Lower lobe of right lung (tissue), 2 donors: ENCODE results near the gene LIN28B. TPM values are rescaled to one million over a fixed set of nuclear protein-coding genes. Genes with fewer than 3 reads are reported as not detected.

Experiments used
- ATAC-seq, 2 donors: fragments of 200-7000 bp; cut with Tn5 transposase; one replicate each; pipeline ENCODE4 v1.9.1; 2020 to 2022; ENCODE audit warnings: mild to moderate bottlenecking in 2 of 2, moderate library complexity in 2 of 2
- DNase-seq: peaks from one replicate; pipeline ENCODE4 v3.0.0-alpha.2; 2020
- H3K27ac ChIP-seq: fragments of 200-600 bp; one replicate; pipeline ENCODE4 v1.8.0; 2022
- H3K27me3 ChIP-seq: fragments of 200-600 bp; one replicate; pipeline ENCODE4 v1.8.0; 2022; ENCODE audit warnings: low read depth
- H3K36me3 ChIP-seq: fragments of 200-600 bp; one replicate; pipeline ENCODE4 v1.8.0; 2022; ENCODE audit warnings: mild to moderate bottlenecking
- H3K4me1 ChIP-seq: fragments of 200-600 bp; one replicate; pipeline ENCODE4 v1.8.0; 2022
- H3K4me3 ChIP-seq: fragments of 200-600 bp; one replicate; pipeline ENCODE4 v1.8.0; 2022; ENCODE audit warnings: mild to moderate bottlenecking
- H3K9me3 ChIP-seq: fragments of 200-600 bp; one replicate; pipeline ENCODE4 v1.8.0; 2022
- intact Hi-C: fragments of 100-400 bp; cut with DNase I; formaldehyde crosslinking; loops from one replicate; pipeline ENCODE4 v1.11.0; 2022
- total RNA-seq: library from RNA; stranded (reverse); fragmentation: NEBNext Ultra II Directional; extraction: Animal tissue kit (Norgen Biotek cat#: 25700); gene quantifications from one replicate; pipeline ENCODE4 v1.2.1, GENCODE V29; 2021
- TF ChIP-seq, protein P1 (sequence below): fragments of 200-600 bp; IDR thresholded peaks from one replicate; pipeline ENCODE4 v1.8.0; 2022; ENCODE audit warnings: antibody characterized with exemption, mild to moderate bottlenecking
- donor health status: DM: no; HTN: yes; CAD: no; lungs with severe emphysema.

The LIN28B gene
- total RNA-seq, 1 donor from 2014 or later = not detected

DNA sequence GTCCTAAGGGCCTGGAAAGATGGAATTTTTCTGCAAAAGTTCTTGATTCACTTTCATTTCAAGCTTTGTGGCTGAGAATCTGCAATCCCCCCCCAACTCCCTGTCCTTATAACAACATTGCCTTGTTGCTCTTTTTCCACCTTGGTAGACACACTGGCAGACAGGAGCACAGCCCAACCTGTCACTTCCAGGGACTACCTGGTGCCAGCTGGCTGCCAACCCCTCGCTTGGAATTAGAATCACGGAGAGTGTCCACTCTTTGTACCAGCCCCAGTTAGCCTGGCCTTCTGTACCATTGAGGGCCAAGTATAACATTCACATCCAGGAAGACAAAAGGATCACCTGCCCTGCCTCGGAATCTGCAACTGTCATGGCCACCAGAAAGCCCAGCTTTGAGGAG lies 148.2 kb downstream of the LIN28B start:
- intact Hi-C loops = no loop called here
- TF ChIP-seq, protein P1, sequence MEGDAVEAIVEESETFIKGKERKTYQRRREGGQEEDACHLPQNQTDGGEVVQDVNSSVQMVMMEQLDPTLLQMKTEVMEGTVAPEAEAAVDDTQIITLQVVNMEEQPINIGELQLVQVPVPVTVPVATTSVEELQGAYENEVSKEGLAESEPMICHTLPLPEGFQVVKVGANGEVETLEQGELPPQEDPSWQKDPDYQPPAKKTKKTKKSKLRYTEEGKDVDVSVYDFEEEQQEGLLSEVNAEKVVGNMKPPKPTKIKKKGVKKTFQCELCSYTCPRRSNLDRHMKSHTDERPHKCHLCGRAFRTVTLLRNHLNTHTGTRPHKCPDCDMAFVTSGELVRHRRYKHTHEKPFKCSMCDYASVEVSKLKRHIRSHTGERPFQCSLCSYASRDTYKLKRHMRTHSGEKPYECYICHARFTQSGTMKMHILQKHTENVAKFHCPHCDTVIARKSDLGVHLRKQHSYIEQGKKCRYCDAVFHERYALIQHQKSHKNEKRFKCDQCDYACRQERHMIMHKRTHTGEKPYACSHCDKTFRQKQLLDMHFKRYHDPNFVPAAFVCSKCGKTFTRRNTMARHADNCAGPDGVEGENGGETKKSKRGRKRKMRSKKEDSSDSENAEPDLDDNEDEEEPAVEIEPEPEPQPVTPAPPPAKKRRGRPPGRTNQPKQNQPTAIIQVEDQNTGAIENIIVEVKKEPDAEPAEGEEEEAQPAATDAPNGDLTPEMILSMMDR = no peak
- Histone ChIP-seq H3K9me3 (no peaks in the 10 kb centered on the region), H3K27ac (no peak overlapping the region), H3K4me1 (no peaks in the 10 kb centered on the region), H3K4me3 (no peak overlapping the region), H3K27me3 (no peaks in the 10 kb centered on the region), H3K36me3 (no peaks in the 10 kb centered on the region)
- ATAC-seq = no peak
- no peak for DNase-seq

DNA sequence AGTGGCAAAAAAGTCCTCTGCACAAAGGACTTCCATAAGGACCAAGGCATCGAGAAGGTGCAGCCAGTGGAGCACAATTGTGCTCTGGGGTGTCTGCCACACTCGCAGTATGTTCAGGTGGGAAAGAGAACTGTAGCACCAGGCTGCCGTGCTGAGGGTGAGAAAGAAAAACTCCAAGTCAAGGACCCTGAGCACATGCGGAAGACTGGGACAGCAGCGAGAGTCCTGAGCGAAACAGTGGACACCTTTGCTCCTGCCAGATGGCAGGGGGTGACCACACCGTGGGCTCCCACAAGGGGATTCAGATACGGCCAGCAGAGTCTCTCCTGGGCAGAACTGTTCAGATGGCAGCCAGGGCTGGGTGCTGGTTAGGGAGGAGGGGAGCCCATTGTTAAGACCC lies 149.4 kb downstream of the LIN28B start:
- intact Hi-C loops = no loop called here

DNA sequence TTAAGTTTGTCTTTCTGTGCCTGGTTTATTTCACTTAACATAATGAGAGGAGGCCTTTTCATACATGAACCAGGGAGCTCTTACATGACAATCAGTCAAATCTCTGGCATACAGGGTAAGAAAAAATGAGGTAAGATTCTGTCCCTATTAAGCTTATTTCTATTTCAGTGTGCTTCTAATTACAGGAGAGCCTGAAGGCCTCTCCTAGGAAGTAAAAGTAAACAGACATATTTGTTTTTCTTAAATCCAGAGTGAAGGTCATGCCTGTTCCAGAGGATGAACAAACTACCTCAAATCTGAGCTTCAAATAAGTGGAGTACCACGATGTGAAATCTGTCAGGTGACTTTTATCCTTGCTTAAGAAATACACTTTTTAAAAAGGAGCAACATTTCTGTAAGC lies 150.3 kb downstream of the LIN28B start:
- TF ChIP-seq, protein P1 = no peak
- Histone ChIP-seq H3K4me3 (no peak overlapping the region), H3K4me1 (no peaks in the 10 kb centered on the region), H3K27me3 (no peaks in the 10 kb centered on the region), H3K36me3 (no peaks in the 10 kb centered on the region), H3K9me3 (no peaks in the 10 kb centered on the region), H3K27ac (no peak overlapping the region)
- intact Hi-C loops = no loop called here
- ATAC-seq (no peak), DNase-seq (no peak)

More for the DNA sequence above, 149.4 kb downstream of the LIN28B start:
- TF ChIP-seq, protein P1 = no peak
- Histone ChIP-seq H3K27me3 (no peaks in the 10 kb centered on the region), H3K9me3 (no peaks in the 10 kb centered on the region), H3K4me1 (no peaks in the 10 kb centered on the region), H3K27ac (no peak overlapping the region), H3K36me3 (no peaks in the 10 kb centered on the region), H3K4me3 (no peak overlapping the region)
- DNase-seq = no peak
- ATAC-seq = no peak

DNA sequence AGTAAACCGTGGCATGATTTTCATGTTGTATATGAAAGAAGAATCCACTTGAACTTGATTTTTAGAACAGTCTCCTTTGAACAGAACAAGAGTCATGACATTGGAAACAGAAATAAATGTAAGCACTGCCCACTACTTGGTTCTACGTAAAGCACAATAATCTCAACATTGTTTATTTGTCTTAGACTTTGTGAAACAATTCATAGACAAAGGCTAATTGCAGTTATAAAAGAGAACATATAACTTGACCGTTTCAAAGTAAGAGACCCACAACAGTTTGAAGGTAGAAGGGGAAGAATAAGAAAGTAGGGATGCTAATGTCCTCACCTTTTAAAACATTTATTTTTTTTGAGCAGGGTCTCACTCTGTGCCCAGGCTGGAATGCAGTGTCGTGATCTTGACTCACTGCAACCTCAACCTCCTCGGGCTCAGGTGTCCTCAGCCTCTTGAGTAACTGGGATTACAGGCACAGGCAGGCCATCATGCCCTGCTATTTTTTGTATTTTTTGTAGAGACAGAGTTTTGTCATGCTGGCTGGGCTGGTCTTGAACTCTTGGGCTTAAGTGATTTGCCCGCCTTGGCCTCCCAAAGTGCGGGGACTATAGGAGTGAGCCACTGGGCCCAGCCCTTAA lies 151.8 kb downstream of the LIN28B start:
- H3K27ac ChIP-seq = no peak overlapping the region
- intact Hi-C loops = no loop called here
- no peaks in the 10 kb centered on the region for H3K9me3 ChIP-seq
- H3K4me3 ChIP-seq = no peak overlapping the region
- no peaks in the 10 kb centered on the region for H3K36me3 ChIP-seq
- DNase-seq (no peak), ATAC-seq (no peak)
- H3K4me1 ChIP-seq = no peaks in the 10 kb centered on the region
- TF ChIP-seq, protein P1 = no peak
- H3K27me3 ChIP-seq = no peaks in the 10 kb centered on the region

DNA sequence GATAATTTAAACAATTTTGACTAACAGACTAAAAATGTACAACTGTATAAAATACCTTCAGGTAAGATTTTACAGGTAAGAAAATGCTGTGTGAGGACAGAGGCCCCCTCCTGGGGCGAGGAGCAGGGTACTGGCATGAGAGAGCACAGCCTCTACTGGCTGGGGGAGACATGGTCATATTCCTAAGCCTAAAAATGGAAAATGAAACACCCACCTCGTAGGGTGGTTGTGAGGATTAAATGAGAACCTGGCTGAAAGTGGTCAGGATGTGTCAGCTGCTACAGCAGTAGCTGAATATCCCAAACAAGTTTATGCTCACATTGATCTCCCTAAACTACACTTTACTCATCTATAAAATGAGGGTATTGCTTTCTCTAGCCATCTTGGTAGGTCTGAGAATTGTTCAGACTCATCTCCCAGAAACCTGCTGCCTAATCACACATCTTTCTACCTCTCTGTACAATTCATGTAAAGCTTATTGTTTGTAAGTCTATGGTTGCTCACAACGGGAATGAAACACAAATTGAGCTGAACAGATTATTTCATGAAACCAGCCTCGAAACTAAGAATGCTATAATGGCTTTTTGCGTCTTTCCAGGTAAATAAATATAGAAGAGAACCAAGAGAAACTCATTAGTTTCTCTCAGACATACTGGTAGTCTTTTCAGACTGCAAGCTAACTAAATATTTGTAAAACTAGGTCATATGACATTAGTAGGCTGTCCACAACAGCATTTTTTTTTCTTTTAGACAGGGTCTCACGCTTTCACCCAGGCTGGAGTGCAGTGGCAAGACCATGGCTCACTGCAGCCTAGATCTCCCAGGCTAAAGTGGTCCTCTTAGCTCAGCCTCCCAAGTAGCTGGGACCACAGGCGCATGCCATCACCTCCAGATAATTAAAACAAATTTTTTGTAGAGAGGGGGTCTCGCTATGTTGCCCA lies 153.3 kb downstream of the LIN28B start:
- DNase-seq (no peak), ATAC-seq (no peak)
- Histone ChIP-seq H3K9me3 (no peaks in the 10 kb centered on the region), H3K4me3 (no peak overlapping the region), H3K27me3 (no peaks in the 10 kb centered on the region), H3K4me1 (no peaks in the 10 kb centered on the region), H3K27ac (no peak overlapping the region), H3K36me3 (no peaks in the 10 kb centered on the region)
- TF ChIP-seq, protein P1 = no peak
- intact Hi-C loops = no loop called here
